Measurements from ENCODE around the gene PPT2. TPM values are rescaled to one million over a fixed set of nuclear protein-coding genes. Genes with fewer than 3 reads are reported as not detected.

The PPT2 gene
- total and polyA plus RNA-seq, 2 donors (not counting 3 experiments of a cell fraction or from before 2014, with no cell fraction given) = 27.2 to 47.3 TPM

- intact Hi-C loops (cut with micrococcal nuclease) = loop anchor here (10.0 kb wide), 1 partner anchor 305 kb away; no protein-coding TSS in a partner anchor
These were observed 44.2 kb upstream of the PPT2 start for GRCh38 chr6:32109765-32110160.

More at GRCh38 chr6:32109765-32110160, 44.2 kb upstream of the PPT2 start:
- H3K9me1 ChIP-seq (replicated peaks; ENCODE audit: control insufficient read depth, extremely low read depth, insufficient read depth, low read length) = no peaks in the 10 kb centered on the region
- no peak overlapping the region for H3K9ac ChIP-seq (replicated peaks; ENCODE audit: extremely low read depth, insufficient read depth, low read length)
- no peak for DNase-seq (ENCODE audit: low read depth, low spot score)
- POLR2A ChIA-PET = interaction anchor here (0.6 kb wide), 2 partner anchors 164 to 255 kb away, joined by 3 to 9 read pairs; partner anchors contain the start of gene CFB
- no peaks in the 10 kb centered on the region for H3K9me3 ChIP-seq (replicated peaks; ENCODE audit: control insufficient read depth, insufficient read depth, low read length)
- no peak for FAIRE-seq
- no peak overlapping the region for H3K27ac ChIP-seq (ENCODE audit: insufficient read depth, low read depth, low read length)
- dilution Hi-C loops (cut with MboI; ENCODE audit: extremely low pct_ligation_motif_present, low sequenced_read_pairs) = no loop called here
- H3K4me3 ChIP-seq (replicated peaks in 1 of 3; ENCODE audit: insufficient read depth in 1 of 3, low read depth in 1 of 3, low read length in 3 of 3) = no peak overlapping the region
- peaks cover 17 to 18% of the 10 kb centered on the region in 2 experiments for H3K27me3 ChIP-seq (ENCODE audit: control insufficient read depth in 2 of 2, insufficient read depth in 2 of 2, low read length in 2 of 2)
- peaks cover 0 to 3% of the 10 kb centered on the region in 2 experiments for H3K36me3 ChIP-seq (ENCODE audit: control insufficient read depth in 2 of 2, extremely low read depth in 1 of 2, insufficient read depth in 2 of 2, low read length in 2 of 2)
- H3K4me1 ChIP-seq (ENCODE audit: control insufficient read depth, extremely low read depth, insufficient read depth, low read length) = no peaks in the 10 kb centered on the region
- no peaks in the 10 kb centered on the region for H4K20me1 ChIP-seq (replicated peaks; ENCODE audit: control insufficient read depth, extremely low read depth, insufficient read depth, low read length)
- no TSS peak for BruUV-seq (replicated peaks)
- H3K4me2 ChIP-seq (ENCODE audit: insufficient read depth, low read length) = no peak overlapping the region
- CTCF ChIA-PET = no interaction called here
- H2AFZ ChIP-seq (ENCODE audit: low read depth, low read length) = no peak overlapping the region
- no peaks in the 10 kb centered on the region for H3K79me2 ChIP-seq (ENCODE audit: control insufficient read depth, insufficient read depth, low read length)
- TF ChIP-seq JUN (IDR thresholded peaks at IDR 0.05; ENCODE audit: borderline replicate concordance, insufficient read depth, insufficient read length, low read depth) = no peak
- no peak for TF ChIP-seq POLR2AphosphoS5 (IDR thresholded peaks at IDR 0.05; ENCODE audit: insufficient read depth, low read depth, low read length)
- no peak for TF ChIP-seq GATA2 (IDR thresholded peaks at IDR 0.05; ENCODE audit: insufficient read depth, insufficient read length, low read depth, low read length)
- TF ChIP-seq CTCF (IDR thresholded peaks at IDR 0.05; ENCODE audit: extremely low read depth in 1 of 2, insufficient read depth in 1 of 2, low read depth in 1 of 2, low read length in 2 of 2) = no peak
- TF ChIP-seq EZH2 (IDR thresholded peaks at IDR 0.05; ENCODE audit: borderline replicate concordance, low read depth, low read length, severe bottlenecking) = no peak
- no peak for TF ChIP-seq POLR2A (IDR thresholded peaks at IDR 0.05; ENCODE audit: low read depth, low read length)

Measured in endothelial cell of umbilical vein (primary cell).